Activated CD4-positive, alpha-beta T cell treated with anti-CD3 and anti-CD28 coated beads, Interleukin-10, Interleukin-2, amounts not matched to agents 100 ng/mL and 50 ng/mL, durations not matched to agents 16 hours and 8 hours (primary cell): ENCODE measurements around the gene TRIM38.

ENCODE experiments used
- DNase-seq: peaks from one replicate; pipeline ENCODE4 v3.0.0-alpha.2; 2020

TRIM38 gene

GRCh38 chr6:26028212-26028745 lies 65.7 kb downstream of the TRIM38 start:
- no peak for DNase-seq

GRCh38 chr6:26028746-26029569 lies 66.4 kb downstream of the TRIM38 start:
- no peak for DNase-seq

- DNase-seq, result no peak
Observed at GRCh38 chr6:26029570-26029856, 66.9 kb downstream of the TRIM38 start.

- no peak for DNase-seq
Observed at GRCh38 chr6:26029857-26030653, 67.5 kb downstream of the TRIM38 start.

GRCh38 chr6:26030716-26031115 lies 68.1 kb downstream of the TRIM38 start:
- peak; percentile 51 for DNase-seq

GRCh38 chr6:26031151-26031594 lies 68.6 kb downstream of the TRIM38 start:
- DNase-seq, result no peak

GRCh38 chr6:26031595-26032339 lies 69.2 kb downstream of the TRIM38 start:
- peak; percentile 97 for DNase-seq

- peak; percentile 70 for DNase-seq
Observed at GRCh38 chr6:26032340-26033084, 69.9 kb downstream of the TRIM38 start.

GRCh38 chr6:26033085-26033940 lies 70.7 kb downstream of the TRIM38 start:
- peak; percentile 94 for DNase-seq

- peak; percentile 65 for DNase-seq
Observed at GRCh38 chr6:26033941-26034354, 71.3 kb downstream of the TRIM38 start.

- no peak for DNase-seq
Observed at GRCh38 chr6:26034905-26035304, 72.3 kb downstream of the TRIM38 start.
